ENCODE measurements around the gene ASB7.

GRCh38 chr15:100592898-100593297, 9.5 kb upstream of the ASB7 start:
- TF ChIP-seq CTCF (conservative IDR thresholded peaks at IDR 0.05 in 1 of 2, IDR thresholded peaks at IDR 0.05 in 1 of 2; ENCODE audit: low read depth in 1 of 2, low read length in 2 of 2) (no peak), EZH2 (IDR thresholded peaks at IDR 0.05; ENCODE audit: low read length, missing control alignments) (no peak)
